Lower leg skin (tissue), 3 donors: Measurements from ENCODE around the gene EFR3B.

ENCODE experiments used
- CTCF ChIP-seq, 3 donors: fragments of 450-650 bp; IDR thresholded peaks; one replicate each; pipeline ENCODE4 v1.5.1; 2016; ENCODE audit warnings: antibody characterized with exemption in 3 of 3, mild to moderate bottlenecking in 3 of 3, moderate library complexity in 2 of 3
- POLR2A ChIP-seq, 2 donors: fragments of 450-650 bp; IDR thresholded peaks; one replicate each; pipeline ENCODE4 v1.6.1; 2016 to 2017; ENCODE audit warnings: antibody characterized with exemption in 2 of 2, mild to moderate bottlenecking in 1 of 2, moderate library complexity in 1 of 2

GRCh38 chr2:25032094-25032493 is 9.8 kb upstream of the EFR3B start:
- TF ChIP-seq CTCF (IDR thresholded peaks at IDR 0.05) (no peak), POLR2A (IDR thresholded peaks at IDR 0.05) (no peak)
